SK-N-SH treated with all-trans-retinoic acid at 6 μM for 48 hours (cell line): Measurements from ENCODE around the gene SUGT1.

Experiments used
- ARNTL ChIP-seq: fragments of 450-650 bp; formaldehyde crosslinking; IDR thresholded peaks from 2 replicates; pipeline ENCODE4 v1.5.0; 2020; ENCODE audit warnings: low read depth, mild to moderate bottlenecking, moderate library complexity, borderline replicate concordance
- CREB5 ChIP-seq: fragments of 250-450 bp; sonication (Bioruptor Pico); IDR thresholded peaks from 2 replicates; pipeline ENCODE4 v1.5.1; 2020; ENCODE audit warnings: low read depth, mild to moderate bottlenecking, moderate library complexity
- CSDC2 ChIP-seq: fragments of 250-450 bp; sonication (Bioruptor Pico); IDR thresholded peaks from 2 replicates; pipeline ENCODE4 v1.5.0; 2020; ENCODE audit warnings: mild to moderate bottlenecking, moderate library complexity
- GLIS3 ChIP-seq: fragments of 250-450 bp; sonication (Bioruptor Pico); IDR thresholded peaks from 2 replicates; pipeline ENCODE4 v1.5.0; 2020; ENCODE audit warnings: mild to moderate bottlenecking, moderate library complexity
- PATZ1 ChIP-seq: fragments of 250-450 bp; sonication (Bioruptor Pico); IDR thresholded peaks from 2 replicates; pipeline ENCODE4 v1.8.0; 2020; ENCODE audit warnings: mild to moderate bottlenecking, moderate library complexity, borderline replicate concordance
- POU6F1 ChIP-seq: fragments of 250-450 bp; sonication (Bioruptor Pico); IDR thresholded peaks from 2 replicates; pipeline ENCODE4 v1.8.0; 2021; ENCODE audit warnings: low read depth, mild to moderate bottlenecking, moderate library complexity, borderline replicate concordance
- ZFP30 ChIP-seq: fragments of 450-650 bp; formaldehyde crosslinking; IDR thresholded peaks from 2 replicates; pipeline ENCODE4 v1.5.0; 2022; ENCODE audit warnings: mild to moderate bottlenecking, moderate library complexity
- ZNF565 ChIP-seq: fragments of 450-650 bp; formaldehyde crosslinking; conservative IDR thresholded peaks from 2 replicates; pipeline ENCODE4 v1.5.0; 2020; ENCODE audit warnings: low read depth, mild to moderate bottlenecking, moderate library complexity
- ZNF70 ChIP-seq: fragments of 450-650 bp; formaldehyde crosslinking; IDR thresholded peaks from 2 replicates; pipeline ENCODE4 v1.5.0; 2020; ENCODE audit warnings: mild to moderate bottlenecking, moderate library complexity

- no peak for TF ChIP-seq CSDC2 (CRISPR knock-in tag)
- no peak for TF ChIP-seq GLIS3 (CRISPR knock-in tag)
- TF ChIP-seq ARNTL (CRISPR knock-in tag): no peak
- TF ChIP-seq PATZ1 (CRISPR knock-in tag): no peak
- TF ChIP-seq ZNF70: no peak
- TF ChIP-seq ZFP30 (CRISPR knock-in tag): no peak
- no peak for TF ChIP-seq POU6F1 (CRISPR knock-in tag)
- TF ChIP-seq ZNF565: no peak
- no peak for TF ChIP-seq CREB5 (CRISPR knock-in tag)
These were observed 59.7 kb downstream of the SUGT1 start for GRCh38 chr13:52712385-52712784.
